Measurements from ENCODE around the gene CEMIP. TPM values are rescaled to one million over a fixed set of nuclear protein-coding genes. Genes with fewer than 3 reads are reported as not detected.

Gene CEMIP
- total RNA-seq, 6 experiments from 2014 or later, result 5.8 to 53.2 (median 48.3) TPM

- Mint-ChIP-seq H3K4me1 (ENCODE audit: low read depth) (peaks cover 15% of the 10 kb centered on the region), H3K27me3 (ENCODE audit: insufficient read depth) (peaks cover 20% of the 10 kb centered on the region), H3K4me3 (no peak overlapping the region), H3K27ac (no peak overlapping the region), H3K36me3 (ENCODE audit: low read depth) (no peaks in the 10 kb centered on the region), H3K9me3 (no peaks in the 10 kb centered on the region)
- DNase-seq, result no peak
- TF ChIP-seq CTCF (IDR thresholded peaks at IDR 0.05), result no peak
Measured at GRCh38 chr15:80839764-80840130, 60.6 kb downstream of the CEMIP start.

GRCh38 chr15:80840182-80841130 lies 61.3 kb downstream of the CEMIP start:
- Mint-ChIP-seq H3K4me3 (no peak overlapping the region), H3K27ac (no peak overlapping the region), H3K4me1 (ENCODE audit: low read depth) (peaks cover 17% of the 10 kb centered on the region), H3K9me3 (no peaks in the 10 kb centered on the region), H3K27me3 (ENCODE audit: insufficient read depth) (peaks cover 18% of the 10 kb centered on the region), H3K36me3 (ENCODE audit: low read depth) (no peaks in the 10 kb centered on the region)
- no peak for DNase-seq
- no peak for TF ChIP-seq CTCF (IDR thresholded peaks at IDR 0.05)

- H3K9me3 Mint-ChIP-seq, result no peaks in the 10 kb centered on the region
- H3K36me3 Mint-ChIP-seq (ENCODE audit: low read depth), result no peaks in the 10 kb centered on the region
- no peak for DNase-seq
- peaks cover 28% of the 10 kb centered on the region for H3K4me1 Mint-ChIP-seq (ENCODE audit: low read depth)
- TF ChIP-seq CTCF (IDR thresholded peaks at IDR 0.05), result no peak
- H3K27me3 Mint-ChIP-seq (ENCODE audit: insufficient read depth), result peaks cover 22% of the 10 kb centered on the region
- no peak overlapping the region for H3K27ac Mint-ChIP-seq
- no peak overlapping the region for H3K4me3 Mint-ChIP-seq
Measured at GRCh38 chr15:80841541-80841940, 62.4 kb downstream of the CEMIP start.

- H3K4me1 Mint-ChIP-seq (ENCODE audit: low read depth), result peaks cover 31% of the 10 kb centered on the region
- no peak overlapping the region for H3K27ac Mint-ChIP-seq
- no peaks in the 10 kb centered on the region for H3K36me3 Mint-ChIP-seq (ENCODE audit: low read depth)
- DNase-seq, result peak; percentile 46
- no peak overlapping the region for H3K4me3 Mint-ChIP-seq
- no peak for TF ChIP-seq CTCF (IDR thresholded peaks at IDR 0.05)
- H3K9me3 Mint-ChIP-seq, result no peaks in the 10 kb centered on the region
- peaks cover 23% of the 10 kb centered on the region for H3K27me3 Mint-ChIP-seq (ENCODE audit: insufficient read depth)
Measured at GRCh38 chr15:80844011-80844732, 65.0 kb downstream of the CEMIP start.

GRCh38 chr15:80846031-80846815 lies 67.1 kb downstream of the CEMIP start:
- no peaks in the 10 kb centered on the region for H3K36me3 Mint-ChIP-seq (ENCODE audit: low read depth)
- no peaks in the 10 kb centered on the region for H3K9me3 Mint-ChIP-seq
- no peak for DNase-seq
- peaks cover 40% of the 10 kb centered on the region for H3K4me1 Mint-ChIP-seq (ENCODE audit: low read depth)
- H3K4me3 Mint-ChIP-seq, result no peak overlapping the region
- H3K27ac Mint-ChIP-seq, result no peak overlapping the region
- TF ChIP-seq CTCF (IDR thresholded peaks at IDR 0.05), result 0 out of 2 replicates have a peak, but pooled peaks have one; percentile 7
- H3K27me3 Mint-ChIP-seq (ENCODE audit: insufficient read depth), result peaks cover 34% of the 10 kb centered on the region

Measured in HFFc6 (cell line).